Kidney (tissue), 14 donors: ENCODE measurements around the gene ITPK1. TPM values are rescaled to one million over a fixed set of nuclear protein-coding genes. Genes with fewer than 3 reads are reported as not detected.

ENCODE experiments used
- DNase-seq, 5 donors: peaks; one replicate each; pipeline ENCODE4 v3.0.0-alpha.2; 2013 to 2020
- FAIRE-seq: peaks from 2 replicates; lab custom pipeline; 2012; peaks lifted over from hg19 to GRCh38; lab: Jason Lieb, UNC
- H3K27ac ChIP-seq, 2 donors: one replicate each; pipeline ENCODE4 v1.7.0; 2013; ENCODE audit warnings: low read depth in 2 of 2, low read length in 2 of 2, inconsistent platforms in 1 of 2
- H3K27me3 ChIP-seq: one replicate; pipeline ENCODE4 v1.7.1; 2013; ENCODE audit warnings: low read length, inconsistent platforms; ENCODE audit not compliant: control insufficient read depth, insufficient read depth
- H3K36me3 ChIP-seq, 3 donors: one replicate each; pipeline versions ENCODE4 v1.7.0 to v1.7.1; 2013; ENCODE audit warnings: low read length in 3 of 3, control low read depth in 1 of 3, inconsistent platforms in 1 of 3; ENCODE audit not compliant: insufficient read depth in 3 of 3, control insufficient read depth in 2 of 3
- H3K4me1 ChIP-seq, 3 donors: one replicate each; pipeline versions ENCODE4 v1.7.0 to v1.7.1; 2013; ENCODE audit warnings: low read length in 3 of 3, inconsistent platforms in 1 of 3, low read depth in 1 of 3; ENCODE audit not compliant: control insufficient read depth in 2 of 3, insufficient read depth in 2 of 3
- H3K4me3 ChIP-seq, 3 donors: one replicate each; pipeline versions ENCODE4 v1.7.0 to v1.8.1; 2013; ENCODE audit warnings: low read length in 3 of 3, control low read depth in 1 of 3, inconsistent platforms in 1 of 3
- H3K9ac ChIP-seq, 3 donors: one replicate each; pipeline versions ENCODE4 v1.7.0 to v1.7.1; 2013; ENCODE audit warnings: low read length in 3 of 3, control low read depth in 1 of 3, inconsistent platforms in 1 of 3
- H3K9me3 ChIP-seq, 3 donors: one replicate each; pipeline versions ENCODE4 v1.7.0 to v1.7.1; 2013; ENCODE audit warnings: low read length in 3 of 3, control low read depth in 1 of 3, inconsistent platforms in 1 of 3; ENCODE audit not compliant: control insufficient read depth in 2 of 3, insufficient read depth in 1 of 3
- intact Hi-C: fragments of 100-400 bp; cut with DNase I; formaldehyde crosslinking; loops from one replicate; pipeline ENCODE4 v1.11.1; 2022
- polyA plus RNA-seq: library from polyadenylated mRNA; stranded (reverse); fragments of 350-450 nt; fragmentation: Illumina TruSeq; extraction: RNeasy Lipid Tissue Mini Kit (QIAGEN cat#74804); gene quantifications from one replicate; pipeline ENCODE4 v1.2.3, GENCODE V29; 2014; ENCODE audit warnings: low read depth, low replicate concordance; ENCODE audit not compliant: insufficient read depth
- total RNA-seq: library from RNA; stranded (reverse); fragmentation: NEBNext Ultra II Directional; extraction: Animal tissue kit (Norgen Biotek cat#: 25700); gene quantifications from one replicate; pipeline ENCODE4 v1.2.1, GENCODE V29; 2021
- TF ChIP-seq, protein P1 (sequence below): IDR thresholded peaks from 3 replicates; pipeline ENCODE4 v1.5.1; 2012; ENCODE audit warnings: mild to moderate bottlenecking, moderate library complexity, borderline replicate concordance; ENCODE audit not compliant: insufficient read depth; ENCODE audit errors: extremely low read depth
- donor health status: control.
- donor health status: control.
- donor health status: control.
- donor health status: control.
- donor health status: control.
- donor health status: DM: yes; HTN: yes; CAD: no.
- donor health status: Normal renal cell carcinoma (clear cell type).

The ITPK1 gene
- total and polyA plus RNA-seq, 2 donors from 2014 or later, result 43.6 to 92.0 TPM

DNA sequence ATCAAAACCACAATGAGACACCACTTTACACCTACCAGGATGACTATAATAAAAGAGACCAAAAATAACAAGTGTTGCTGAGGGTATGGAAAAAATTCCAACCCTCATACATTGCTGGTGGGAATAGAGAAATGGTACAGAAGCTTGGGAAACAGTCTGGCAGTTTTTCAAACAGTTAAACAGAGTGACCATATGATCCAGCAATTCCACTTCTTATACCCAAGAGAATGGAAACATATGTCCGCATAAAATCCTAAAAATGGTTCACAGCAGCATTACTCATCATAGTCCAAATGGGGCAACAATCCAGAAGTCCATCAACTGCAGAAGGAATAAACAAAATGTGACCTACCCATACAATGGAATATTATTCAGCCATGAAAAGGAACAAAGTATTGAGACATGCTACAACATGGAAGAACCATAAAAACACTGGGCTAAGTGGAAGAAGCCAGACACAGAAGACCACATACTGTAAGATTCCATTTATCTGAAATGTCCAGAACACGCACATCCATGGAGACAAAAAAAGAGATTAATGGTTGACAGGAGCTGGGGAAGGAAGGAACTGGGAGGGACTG lies 148.3 kb downstream of the ITPK1 start:
- H3K36me3 ChIP-seq, result no peaks in the 10 kb centered on the region
- H3K9me3 ChIP-seq, result no peaks in the 10 kb centered on the region
- no peak overlapping the region for H3K27ac ChIP-seq
- DNase-seq (no peak), FAIRE-seq (no peak)
- TF ChIP-seq, protein P1, sequence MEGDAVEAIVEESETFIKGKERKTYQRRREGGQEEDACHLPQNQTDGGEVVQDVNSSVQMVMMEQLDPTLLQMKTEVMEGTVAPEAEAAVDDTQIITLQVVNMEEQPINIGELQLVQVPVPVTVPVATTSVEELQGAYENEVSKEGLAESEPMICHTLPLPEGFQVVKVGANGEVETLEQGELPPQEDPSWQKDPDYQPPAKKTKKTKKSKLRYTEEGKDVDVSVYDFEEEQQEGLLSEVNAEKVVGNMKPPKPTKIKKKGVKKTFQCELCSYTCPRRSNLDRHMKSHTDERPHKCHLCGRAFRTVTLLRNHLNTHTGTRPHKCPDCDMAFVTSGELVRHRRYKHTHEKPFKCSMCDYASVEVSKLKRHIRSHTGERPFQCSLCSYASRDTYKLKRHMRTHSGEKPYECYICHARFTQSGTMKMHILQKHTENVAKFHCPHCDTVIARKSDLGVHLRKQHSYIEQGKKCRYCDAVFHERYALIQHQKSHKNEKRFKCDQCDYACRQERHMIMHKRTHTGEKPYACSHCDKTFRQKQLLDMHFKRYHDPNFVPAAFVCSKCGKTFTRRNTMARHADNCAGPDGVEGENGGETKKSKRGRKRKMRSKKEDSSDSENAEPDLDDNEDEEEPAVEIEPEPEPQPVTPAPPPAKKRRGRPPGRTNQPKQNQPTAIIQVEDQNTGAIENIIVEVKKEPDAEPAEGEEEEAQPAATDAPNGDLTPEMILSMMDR, result no peak
- peaks cover 0 to 40% (median 32%) of the 10 kb centered on the region in 3 donors for H3K4me1 ChIP-seq
- H3K9ac ChIP-seq, result no peak overlapping the region
- H3K4me3 ChIP-seq, result no peak overlapping the region
- no peaks in the 10 kb centered on the region for H3K27me3 ChIP-seq
- intact Hi-C loops, result no loop called here

DNA sequence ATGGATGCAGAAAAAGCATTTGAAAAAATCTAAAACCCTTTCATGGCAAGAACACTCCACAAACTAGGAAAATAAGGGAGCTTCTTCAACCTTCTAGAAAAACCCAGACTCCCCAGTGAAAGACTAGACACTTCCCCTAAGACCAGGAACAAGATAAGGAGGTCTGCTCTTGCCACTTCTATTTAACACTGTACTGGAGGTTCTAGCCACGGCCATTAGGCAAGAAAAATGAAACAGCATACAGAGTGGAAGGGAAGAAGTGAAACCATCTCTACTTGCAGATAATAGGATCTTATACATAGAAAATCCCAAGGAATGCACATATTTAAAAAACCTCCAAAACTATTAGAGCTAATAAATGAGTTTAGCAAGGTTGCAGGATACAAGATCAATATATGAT lies 150.4 kb downstream of the ITPK1 start:
- TF ChIP-seq, protein P1, result no peak
- H3K4me3 ChIP-seq, result no peak overlapping the region
- no peaks in the 10 kb centered on the region for H3K9me3 ChIP-seq
- peak overlapping the region in 1 of 3 donors; percentile 20 for H3K9ac ChIP-seq
- H3K27ac ChIP-seq, result peak overlapping the region; percentile 71 to 73
- H3K4me1 ChIP-seq, result peaks cover 0 to 36% (median 30%) of the 10 kb centered on the region in 3 donors
- intact Hi-C loops, result no loop called here
- no peaks in the 10 kb centered on the region for H3K27me3 ChIP-seq
- FAIRE-seq, result no peak
- peaks cover 0 to 14% (median 0%) of the 10 kb centered on the region in 3 donors for H3K36me3 ChIP-seq
- no peak for DNase-seq

DNA sequence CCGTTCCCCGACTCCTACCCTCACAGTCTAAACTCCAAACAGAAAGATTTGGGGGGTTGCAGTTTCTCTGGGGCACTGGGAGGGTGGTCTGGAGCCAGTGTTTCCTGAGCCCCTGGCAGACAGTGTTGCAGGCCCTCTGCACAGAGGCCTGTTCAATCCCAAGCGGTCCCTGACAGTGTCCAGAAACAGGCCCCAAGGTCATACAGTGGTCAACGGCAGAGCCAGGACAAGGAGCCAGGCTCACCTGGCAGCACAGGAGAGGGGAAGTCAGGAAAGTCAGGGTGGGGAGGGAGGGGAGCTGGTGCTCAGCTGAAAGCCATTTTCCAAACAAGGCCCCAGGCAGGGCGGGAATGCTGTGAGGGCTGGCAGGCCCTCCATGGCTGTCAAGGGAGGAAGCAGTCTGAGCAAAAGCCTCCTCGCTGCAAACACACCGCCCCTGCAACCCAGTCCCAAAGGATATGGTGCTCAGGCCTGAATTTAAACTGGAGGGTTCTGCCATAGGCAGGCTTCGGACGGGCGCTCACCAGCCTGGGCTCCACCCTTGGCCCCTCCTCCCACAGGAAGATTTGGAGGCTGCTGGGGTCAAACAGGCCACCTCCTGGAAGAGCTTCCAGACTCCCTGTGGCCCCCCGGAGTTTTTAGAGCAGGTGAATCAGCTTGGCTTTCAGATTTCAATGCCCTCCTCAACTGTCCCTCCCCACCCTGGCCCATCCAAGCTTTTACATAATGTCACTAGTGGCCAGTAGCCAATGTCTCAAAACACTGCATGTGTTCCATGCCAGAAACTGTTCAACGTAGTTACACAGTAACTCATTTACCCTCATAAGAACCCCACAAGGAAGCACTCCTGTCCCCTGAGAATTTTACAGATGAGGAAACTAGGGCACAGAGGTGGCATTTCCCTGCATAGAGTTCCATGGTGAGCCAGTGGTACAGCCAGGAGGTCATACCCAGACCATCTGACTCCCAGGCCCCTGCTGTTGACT lies 151.3 kb downstream of the ITPK1 start:
- TF ChIP-seq, protein P1, result no peak
- intact Hi-C loops, result no loop called here
- Histone ChIP-seq H3K9me3 (no peaks in the 10 kb centered on the region), H3K36me3 (peaks cover 0 to 14% (median 0%) of the 10 kb centered on the region in 3 donors), H3K9ac (peak overlapping the region in 1 of 3 donors; percentile 20), H3K4me3 (no peak overlapping the region), H3K4me1 (peaks cover 0 to 27% (median 21%) of the 10 kb centered on the region in 3 donors), H3K27me3 (no peaks in the 10 kb centered on the region), H3K27ac (peak overlapping the region; percentile 71 to 73)
- DNase-seq (peak in 2 of 5 donors; percentile 9 to 60), FAIRE-seq (no peak)
